Stimulated activated CD4-positive, alpha-beta T cell treated with anti-CD3 and anti-CD28 coated beads, Interleukin-15, amount 100 ng/mL, for 24 hours (primary cell): ENCODE data around the gene CHST15.

Experiments used
- DNase-seq: peaks from one replicate; pipeline ENCODE4 v3.0.0-alpha.2; 2020

CHST15 gene

GRCh38 chr10:124063750-124064603, 29.4 kb downstream of the CHST15 start:
- DNase-seq, result no peak

GRCh38 chr10:124062390-124062789, 31.0 kb downstream of the CHST15 start:
- DNase-seq, result no peak

DNA sequence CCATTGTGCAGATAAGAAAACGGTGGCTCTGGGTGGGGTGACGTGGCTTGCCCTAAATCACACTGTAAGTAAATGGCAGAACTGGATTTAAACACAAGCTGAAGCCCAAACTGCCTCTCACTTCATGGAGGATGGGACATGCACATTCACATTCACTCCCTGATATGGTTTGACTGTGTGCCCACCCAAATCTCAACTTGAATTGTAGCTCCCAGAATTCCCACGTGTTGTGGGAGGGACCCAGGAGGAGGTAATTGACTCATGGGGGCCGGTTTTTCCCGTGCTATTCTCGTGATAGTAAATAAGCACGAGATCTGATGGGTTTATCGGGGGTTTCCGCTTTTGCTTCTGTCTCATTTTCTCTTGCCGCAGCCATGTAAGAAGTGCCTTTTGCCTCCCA, 32.4 kb downstream of the CHST15 start:
- DNase-seq, result no peak

- DNase-seq, result no peak
These were observed 33.2 kb downstream of the CHST15 start for GRCh38 chr10:124060148-124060720.

DNA sequence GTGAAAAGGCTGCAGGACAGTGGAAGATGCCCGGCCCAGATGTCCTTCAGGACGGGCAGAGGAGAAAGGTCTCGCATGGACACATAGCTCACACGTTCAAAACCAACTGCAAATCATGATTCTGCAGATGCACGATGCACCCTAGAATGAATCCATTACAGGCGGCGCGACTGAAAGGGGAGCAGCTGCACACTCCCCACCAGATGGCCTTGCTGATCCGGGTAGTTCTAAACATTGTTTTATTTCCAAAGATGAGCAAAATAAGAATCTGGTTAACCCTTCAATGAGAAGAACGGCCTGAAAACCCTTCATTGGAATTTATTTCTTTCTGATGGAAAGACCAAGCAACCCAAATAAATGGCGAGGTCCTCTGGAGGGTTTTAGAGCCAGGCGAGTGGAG, 33.8 kb downstream of the CHST15 start:
- no peak for DNase-seq

DNA sequence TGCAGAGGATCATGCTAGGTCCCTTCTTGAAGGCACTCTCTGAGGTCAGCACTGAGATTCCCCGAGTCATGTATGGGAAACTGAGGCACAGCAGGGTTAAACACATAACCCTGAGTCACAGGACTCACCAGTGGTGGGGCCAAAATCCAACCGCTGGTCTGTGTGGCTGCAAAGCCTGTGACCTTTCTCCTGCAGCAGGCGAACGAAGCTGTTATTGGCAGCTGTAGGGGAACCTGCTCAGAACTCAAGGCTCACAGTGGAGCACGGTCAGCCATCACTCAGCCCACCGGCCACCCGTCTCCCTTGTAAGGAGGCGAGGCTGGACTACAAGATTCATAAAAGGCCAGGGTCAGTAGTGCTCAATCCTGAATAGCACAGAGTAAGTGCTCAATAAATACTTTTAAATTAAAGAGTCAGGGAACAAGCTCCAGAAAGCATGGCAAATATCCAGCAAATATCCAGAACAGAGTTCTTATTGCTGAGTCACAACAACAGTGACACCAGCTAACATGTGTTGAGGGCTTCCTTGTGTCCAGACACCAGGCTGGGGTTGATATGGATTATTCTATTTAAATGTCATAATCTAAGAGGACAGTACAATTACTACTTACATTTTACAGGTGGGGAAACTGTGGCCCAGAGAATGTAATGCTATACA, 34.9 kb downstream of the CHST15 start:
- no peak for DNase-seq

DNA sequence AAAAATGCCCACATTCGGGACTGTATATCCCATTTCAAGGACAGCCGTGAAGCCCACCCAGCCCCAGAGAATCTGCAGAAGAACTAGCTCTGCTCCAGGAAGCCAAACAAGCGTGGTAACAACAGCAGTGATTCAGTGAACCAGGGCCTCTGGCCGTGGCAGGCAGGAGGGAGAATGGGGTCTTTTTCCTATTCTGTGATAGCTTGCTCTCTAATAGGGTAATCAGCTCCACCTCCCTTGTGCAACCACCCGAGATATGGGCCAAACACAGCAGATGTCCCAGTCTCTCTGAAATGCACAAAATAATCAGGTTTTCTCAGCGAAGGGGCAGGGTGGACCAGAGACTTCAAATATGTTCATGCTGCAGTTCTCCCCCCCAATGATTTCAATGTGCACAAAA, 35.8 kb downstream of the CHST15 start:
- no peak for DNase-seq

GRCh38 chr10:124056337-124056980, 36.9 kb downstream of the CHST15 start:
- DNase-seq, result no peak

DNA sequence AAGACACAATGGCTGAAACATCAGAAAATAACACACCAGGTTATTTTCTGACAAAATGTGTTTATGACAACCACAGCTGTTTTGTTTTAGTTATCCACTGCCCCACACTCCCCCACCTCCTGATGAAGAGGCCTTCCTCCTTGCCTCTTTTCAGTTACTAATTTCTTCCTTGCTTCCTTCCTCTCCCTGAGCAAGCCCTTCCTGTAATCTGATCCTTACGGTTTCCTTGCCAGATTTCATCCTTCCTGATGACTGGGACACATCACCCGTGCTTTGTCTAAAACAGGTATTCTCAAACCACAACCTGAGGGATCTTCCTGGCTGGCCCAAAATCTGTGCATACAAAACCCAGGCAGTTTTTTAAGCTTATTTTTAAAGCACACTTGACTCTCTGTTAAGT, 39.4 kb downstream of the CHST15 start:
- DNase-seq, result no peak

DNA sequence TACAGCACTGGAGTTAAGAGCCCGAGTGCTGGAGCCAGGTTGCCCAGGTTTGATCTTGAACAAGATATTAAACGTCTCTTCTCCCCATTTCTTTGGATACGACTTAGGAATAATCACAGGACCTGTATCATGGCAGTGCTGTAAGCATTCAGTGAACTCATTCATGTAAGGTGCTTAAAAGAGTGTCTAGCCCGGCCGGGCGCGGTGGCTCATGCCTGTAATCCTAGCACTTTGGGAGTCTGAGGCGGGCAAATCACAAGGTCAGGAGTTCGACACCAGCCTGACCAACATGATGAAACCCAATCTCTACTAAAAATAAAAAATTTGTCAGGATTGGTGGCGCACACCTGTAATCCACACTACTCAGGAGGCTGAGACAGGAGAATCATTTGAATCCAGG, 40.8 kb downstream of the CHST15 start:
- no peak for DNase-seq

- no peak for DNase-seq
These were observed 43.1 kb downstream of the CHST15 start for GRCh38 chr10:124050021-124051015.

- no peak for DNase-seq
These were observed 43.9 kb downstream of the CHST15 start for GRCh38 chr10:124049484-124049883.

DNA sequence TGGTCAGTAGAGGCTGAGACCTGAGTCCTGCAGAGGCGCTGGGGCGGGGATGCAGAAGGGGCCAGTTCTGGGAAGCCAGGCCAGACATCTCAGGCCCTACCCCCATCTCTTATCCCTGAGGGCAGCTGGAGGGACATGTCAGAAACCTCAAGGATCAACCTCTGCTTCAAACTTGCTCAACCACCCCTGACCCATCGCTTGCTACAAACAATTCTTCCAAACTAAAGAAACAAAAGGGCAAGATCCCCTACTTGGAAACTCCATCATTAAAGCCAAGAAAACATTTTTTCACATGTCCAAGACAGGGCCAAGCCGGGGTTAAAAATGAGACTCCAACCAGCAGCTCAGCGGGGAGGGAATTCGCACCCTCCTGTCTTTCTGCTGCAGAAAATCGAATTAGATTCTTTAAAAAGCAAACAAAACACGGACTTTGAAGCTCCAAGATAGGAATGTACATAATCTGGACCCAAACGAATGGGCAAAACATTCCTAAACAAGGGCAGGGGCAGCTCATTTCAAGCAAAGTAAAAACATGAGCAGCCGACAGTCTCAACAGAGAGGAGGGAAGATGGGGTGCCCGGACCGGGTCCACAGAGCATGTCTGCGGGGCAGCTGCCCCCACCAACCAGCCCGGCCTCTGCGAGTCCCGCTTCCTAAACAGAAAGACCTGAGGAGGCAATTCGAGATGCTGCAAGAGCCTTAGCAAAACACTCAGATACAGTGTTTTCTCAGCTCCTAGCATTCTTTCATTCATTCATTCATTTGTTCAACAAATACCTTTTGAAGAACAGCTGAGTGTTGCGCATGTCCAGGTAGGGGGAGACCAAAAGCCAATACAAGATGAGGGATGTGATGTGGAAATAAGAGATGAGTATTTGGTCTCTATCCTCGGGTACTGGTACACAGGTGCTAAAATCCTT, 44.8 kb downstream of the CHST15 start:
- no peak for DNase-seq

DNA sequence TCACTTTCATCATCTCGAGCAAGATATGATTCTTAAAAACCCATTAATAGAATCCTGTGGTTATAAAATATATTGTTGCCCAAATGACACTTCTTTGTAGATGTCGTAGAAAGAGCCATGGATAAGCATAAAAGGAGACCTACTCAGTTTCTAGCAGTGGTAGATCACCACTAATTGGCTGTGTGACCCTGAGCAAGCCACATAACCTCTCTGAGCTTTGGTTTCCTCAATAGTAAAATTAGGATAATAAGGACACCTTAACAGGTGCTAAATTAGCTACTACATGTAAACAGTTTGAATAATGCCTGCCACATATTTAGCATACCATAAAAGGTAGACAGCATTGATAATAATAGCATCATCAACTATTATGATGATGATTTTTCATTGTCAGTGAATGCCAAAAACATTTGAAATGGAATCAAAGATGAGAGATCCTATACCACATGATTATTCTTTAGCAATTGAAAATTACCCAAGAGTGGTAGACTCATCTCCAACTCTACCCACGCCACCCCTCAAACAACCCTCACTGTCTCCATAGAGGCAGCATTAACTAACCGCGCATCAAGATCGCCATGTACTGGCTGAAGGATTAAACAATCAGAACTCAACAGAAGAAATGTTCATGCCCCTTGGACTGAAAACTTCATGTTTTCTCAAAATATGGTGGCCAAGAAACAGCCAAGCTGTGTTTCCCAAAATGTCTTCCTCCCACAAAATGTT, 45.8 kb downstream of the CHST15 start:
- no peak for DNase-seq

- DNase-seq, result no peak
These were observed 47.5 kb downstream of the CHST15 start for GRCh38 chr10:124045801-124046355.

- DNase-seq, result no peak
These were observed 48.1 kb downstream of the CHST15 start for GRCh38 chr10:124045276-124045675.

DNA sequence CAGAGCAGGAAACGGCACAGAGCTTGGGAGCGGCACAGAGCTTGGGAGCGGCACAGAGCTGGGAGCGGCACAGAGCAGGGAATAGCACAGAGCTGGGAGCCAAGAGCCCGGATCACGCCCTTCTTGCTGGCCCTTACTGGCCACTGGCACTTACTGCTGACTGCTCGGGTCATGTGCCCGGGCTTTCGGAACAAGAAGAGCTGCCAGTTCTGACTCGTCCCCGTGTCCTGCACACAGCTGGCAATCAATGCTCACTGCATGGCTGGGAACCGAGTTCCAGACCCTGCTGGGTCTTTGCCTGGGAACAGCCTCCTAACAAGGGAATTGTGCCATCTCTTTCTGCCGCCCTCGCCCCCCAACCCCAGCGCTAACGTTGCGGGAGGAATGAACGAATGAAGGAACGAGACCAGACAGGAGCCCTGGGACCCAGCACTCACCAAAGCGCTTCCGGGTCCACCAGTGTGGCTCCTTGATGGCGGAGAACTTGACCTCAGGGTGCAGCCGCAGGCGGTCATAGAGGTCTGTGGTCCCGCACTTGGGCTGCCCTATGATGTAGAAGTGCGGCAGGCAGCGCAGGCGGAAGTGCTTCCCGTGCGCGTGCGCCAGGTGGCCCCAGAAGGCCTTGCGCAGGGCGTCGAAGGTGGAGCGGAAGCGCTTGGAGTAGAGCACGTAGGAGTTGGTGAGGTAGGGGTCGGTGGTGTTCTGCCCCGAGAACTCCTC, 49.1 kb downstream of the CHST15 start:
- DNase-seq, result no peak

GRCh38 chr10:124043310-124044142, 49.9 kb downstream of the CHST15 start:
- DNase-seq, result no peak
